ENCODE measurements around the gene ZNF710.

GRCh38 chr15:90080458-90080755, 79.3 kb downstream of the ZNF710 start:
- TF ChIP-seq MAFK (IDR thresholded peaks at IDR 0.05; ENCODE audit: low read length) (no peak), HSF4 (CRISPR knock-in tag; IDR thresholded peaks at IDR 0.05; ENCODE audit: borderline replicate concordance) (no peak), ZNF436 (CRISPR knock-in tag; IDR thresholded peaks at IDR 0.05) (no peak), HIVEP1 (CRISPR knock-in tag; IDR thresholded peaks at IDR 0.05) (no peak), ZNF274 (IDR thresholded peaks at IDR 0.05; ENCODE audit: borderline replicate concordance, low read depth, low read length) (no peak), CBX5 (IDR thresholded peaks at IDR 0.05; ENCODE audit: borderline replicate concordance, low read depth) (no peak), TAF1 (IDR thresholded peaks at IDR 0.05; ENCODE audit: control insufficient read depth, extremely low read depth, insufficient read depth, low read length, severe bottlenecking) (no peak), ZC3H8 (IDR thresholded peaks at IDR 0.05) (no peak)
- TF ChIP-seq, protein P1, sequence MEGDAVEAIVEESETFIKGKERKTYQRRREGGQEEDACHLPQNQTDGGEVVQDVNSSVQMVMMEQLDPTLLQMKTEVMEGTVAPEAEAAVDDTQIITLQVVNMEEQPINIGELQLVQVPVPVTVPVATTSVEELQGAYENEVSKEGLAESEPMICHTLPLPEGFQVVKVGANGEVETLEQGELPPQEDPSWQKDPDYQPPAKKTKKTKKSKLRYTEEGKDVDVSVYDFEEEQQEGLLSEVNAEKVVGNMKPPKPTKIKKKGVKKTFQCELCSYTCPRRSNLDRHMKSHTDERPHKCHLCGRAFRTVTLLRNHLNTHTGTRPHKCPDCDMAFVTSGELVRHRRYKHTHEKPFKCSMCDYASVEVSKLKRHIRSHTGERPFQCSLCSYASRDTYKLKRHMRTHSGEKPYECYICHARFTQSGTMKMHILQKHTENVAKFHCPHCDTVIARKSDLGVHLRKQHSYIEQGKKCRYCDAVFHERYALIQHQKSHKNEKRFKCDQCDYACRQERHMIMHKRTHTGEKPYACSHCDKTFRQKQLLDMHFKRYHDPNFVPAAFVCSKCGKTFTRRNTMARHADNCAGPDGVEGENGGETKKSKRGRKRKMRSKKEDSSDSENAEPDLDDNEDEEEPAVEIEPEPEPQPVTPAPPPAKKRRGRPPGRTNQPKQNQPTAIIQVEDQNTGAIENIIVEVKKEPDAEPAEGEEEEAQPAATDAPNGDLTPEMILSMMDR (IDR thresholded peaks at IDR 0.05 in 2 of 3, conservative IDR thresholded peaks at IDR 0.05 in 1 of 3; ENCODE audit: insufficient read depth in 2 of 3, low read depth in 1 of 3, low read length in 3 of 3): no peak
- TF ChIP-seq, protein P2, sequence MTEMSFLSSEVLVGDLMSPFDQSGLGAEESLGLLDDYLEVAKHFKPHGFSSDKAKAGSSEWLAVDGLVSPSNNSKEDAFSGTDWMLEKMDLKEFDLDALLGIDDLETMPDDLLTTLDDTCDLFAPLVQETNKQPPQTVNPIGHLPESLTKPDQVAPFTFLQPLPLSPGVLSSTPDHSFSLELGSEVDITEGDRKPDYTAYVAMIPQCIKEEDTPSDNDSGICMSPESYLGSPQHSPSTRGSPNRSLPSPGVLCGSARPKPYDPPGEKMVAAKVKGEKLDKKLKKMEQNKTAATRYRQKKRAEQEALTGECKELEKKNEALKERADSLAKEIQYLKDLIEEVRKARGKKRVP (CRISPR knock-in tag; IDR thresholded peaks at IDR 0.05): no peak
- TF ChIP-seq, protein P3, sequence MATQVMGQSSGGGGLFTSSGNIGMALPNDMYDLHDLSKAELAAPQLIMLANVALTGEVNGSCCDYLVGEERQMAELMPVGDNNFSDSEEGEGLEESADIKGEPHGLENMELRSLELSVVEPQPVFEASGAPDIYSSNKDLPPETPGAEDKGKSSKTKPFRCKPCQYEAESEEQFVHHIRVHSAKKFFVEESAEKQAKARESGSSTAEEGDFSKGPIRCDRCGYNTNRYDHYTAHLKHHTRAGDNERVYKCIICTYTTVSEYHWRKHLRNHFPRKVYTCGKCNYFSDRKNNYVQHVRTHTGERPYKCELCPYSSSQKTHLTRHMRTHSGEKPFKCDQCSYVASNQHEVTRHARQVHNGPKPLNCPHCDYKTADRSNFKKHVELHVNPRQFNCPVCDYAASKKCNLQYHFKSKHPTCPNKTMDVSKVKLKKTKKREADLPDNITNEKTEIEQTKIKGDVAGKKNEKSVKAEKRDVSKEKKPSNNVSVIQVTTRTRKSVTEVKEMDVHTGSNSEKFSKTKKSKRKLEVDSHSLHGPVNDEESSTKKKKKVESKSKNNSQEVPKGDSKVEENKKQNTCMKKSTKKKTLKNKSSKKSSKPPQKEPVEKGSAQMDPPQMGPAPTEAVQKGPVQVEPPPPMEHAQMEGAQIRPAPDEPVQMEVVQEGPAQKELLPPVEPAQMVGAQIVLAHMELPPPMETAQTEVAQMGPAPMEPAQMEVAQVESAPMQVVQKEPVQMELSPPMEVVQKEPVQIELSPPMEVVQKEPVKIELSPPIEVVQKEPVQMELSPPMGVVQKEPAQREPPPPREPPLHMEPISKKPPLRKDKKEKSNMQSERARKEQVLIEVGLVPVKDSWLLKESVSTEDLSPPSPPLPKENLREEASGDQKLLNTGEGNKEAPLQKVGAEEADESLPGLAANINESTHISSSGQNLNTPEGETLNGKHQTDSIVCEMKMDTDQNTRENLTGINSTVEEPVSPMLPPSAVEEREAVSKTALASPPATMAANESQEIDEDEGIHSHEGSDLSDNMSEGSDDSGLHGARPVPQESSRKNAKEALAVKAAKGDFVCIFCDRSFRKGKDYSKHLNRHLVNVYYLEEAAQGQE (IDR thresholded peaks at IDR 0.05; ENCODE audit: borderline replicate concordance): no peak
- TF ChIP-seq, protein P3 (CRISPR knock-in tag; IDR thresholded peaks at IDR 0.05; ENCODE audit: low read depth): no peak
- TF ChIP-seq, protein P4, sequence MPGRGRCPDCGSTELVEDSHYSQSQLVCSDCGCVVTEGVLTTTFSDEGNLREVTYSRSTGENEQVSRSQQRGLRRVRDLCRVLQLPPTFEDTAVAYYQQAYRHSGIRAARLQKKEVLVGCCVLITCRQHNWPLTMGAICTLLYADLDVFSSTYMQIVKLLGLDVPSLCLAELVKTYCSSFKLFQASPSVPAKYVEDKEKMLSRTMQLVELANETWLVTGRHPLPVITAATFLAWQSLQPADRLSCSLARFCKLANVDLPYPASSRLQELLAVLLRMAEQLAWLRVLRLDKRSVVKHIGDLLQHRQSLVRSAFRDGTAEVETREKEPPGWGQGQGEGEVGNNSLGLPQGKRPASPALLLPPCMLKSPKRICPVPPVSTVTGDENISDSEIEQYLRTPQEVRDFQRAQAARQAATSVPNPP (IDR thresholded peaks at IDR 0.05; ENCODE audit: borderline replicate concordance, insufficient read depth, insufficient read length): no peak
- TF ChIP-seq, protein P5, sequence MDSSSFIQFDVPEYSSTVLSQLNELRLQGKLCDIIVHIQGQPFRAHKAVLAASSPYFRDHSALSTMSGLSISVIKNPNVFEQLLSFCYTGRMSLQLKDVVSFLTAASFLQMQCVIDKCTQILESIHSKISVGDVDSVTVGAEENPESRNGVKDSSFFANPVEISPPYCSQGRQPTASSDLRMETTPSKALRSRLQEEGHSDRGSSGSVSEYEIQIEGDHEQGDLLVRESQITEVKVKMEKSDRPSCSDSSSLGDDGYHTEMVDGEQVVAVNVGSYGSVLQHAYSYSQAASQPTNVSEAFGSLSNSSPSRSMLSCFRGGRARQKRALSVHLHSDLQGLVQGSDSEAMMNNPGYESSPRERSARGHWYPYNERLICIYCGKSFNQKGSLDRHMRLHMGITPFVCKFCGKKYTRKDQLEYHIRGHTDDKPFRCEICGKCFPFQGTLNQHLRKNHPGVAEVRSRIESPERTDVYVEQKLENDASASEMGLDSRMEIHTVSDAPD (CRISPR knock-in tag; IDR thresholded peaks at IDR 0.05): no peak

Data from K562 (cell line).